ENCODE results near the gene VTCN1. TPM values are rescaled to one million over a fixed set of nuclear protein-coding genes. Genes with fewer than 3 reads are reported as not detected.

VTCN1 gene
- total and polyA plus RNA-seq, 2 of the 8 experiments (the other 6 are each of a cell fraction or from before 2014, with no cell fraction given) = 0.32 TPM; not detected in 1

DNA sequence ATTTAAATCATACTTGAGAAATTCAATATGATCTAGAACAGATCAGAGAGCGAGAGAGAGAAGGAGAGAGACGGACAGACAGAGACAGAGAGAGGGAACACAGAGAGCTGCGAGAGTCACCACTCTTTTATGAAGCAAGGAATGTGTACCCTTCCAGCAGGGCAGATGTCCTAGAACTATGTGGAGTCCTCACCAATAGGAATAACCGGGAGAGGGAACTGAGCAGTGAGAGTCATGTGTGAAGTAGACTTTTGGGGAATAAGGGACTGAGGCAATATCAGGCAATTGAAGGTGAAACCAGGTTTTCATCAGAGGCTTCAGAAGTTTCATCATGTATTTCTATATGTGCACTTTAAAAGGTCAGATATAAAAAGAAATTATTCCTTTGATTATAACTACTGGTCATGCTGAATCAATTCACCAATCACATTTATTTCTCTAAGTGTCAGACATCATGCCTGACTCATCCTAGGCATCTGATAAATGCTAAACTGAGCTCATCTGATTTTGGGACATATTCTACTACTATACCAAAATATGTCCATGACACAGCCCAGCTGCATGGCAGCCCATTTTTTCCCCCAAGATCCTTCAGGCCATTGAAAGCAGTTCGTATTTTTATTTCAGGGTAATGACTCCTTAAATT is 22.4 kb downstream of the VTCN1 start (continued):
- TF ChIP-seq, protein P1, sequence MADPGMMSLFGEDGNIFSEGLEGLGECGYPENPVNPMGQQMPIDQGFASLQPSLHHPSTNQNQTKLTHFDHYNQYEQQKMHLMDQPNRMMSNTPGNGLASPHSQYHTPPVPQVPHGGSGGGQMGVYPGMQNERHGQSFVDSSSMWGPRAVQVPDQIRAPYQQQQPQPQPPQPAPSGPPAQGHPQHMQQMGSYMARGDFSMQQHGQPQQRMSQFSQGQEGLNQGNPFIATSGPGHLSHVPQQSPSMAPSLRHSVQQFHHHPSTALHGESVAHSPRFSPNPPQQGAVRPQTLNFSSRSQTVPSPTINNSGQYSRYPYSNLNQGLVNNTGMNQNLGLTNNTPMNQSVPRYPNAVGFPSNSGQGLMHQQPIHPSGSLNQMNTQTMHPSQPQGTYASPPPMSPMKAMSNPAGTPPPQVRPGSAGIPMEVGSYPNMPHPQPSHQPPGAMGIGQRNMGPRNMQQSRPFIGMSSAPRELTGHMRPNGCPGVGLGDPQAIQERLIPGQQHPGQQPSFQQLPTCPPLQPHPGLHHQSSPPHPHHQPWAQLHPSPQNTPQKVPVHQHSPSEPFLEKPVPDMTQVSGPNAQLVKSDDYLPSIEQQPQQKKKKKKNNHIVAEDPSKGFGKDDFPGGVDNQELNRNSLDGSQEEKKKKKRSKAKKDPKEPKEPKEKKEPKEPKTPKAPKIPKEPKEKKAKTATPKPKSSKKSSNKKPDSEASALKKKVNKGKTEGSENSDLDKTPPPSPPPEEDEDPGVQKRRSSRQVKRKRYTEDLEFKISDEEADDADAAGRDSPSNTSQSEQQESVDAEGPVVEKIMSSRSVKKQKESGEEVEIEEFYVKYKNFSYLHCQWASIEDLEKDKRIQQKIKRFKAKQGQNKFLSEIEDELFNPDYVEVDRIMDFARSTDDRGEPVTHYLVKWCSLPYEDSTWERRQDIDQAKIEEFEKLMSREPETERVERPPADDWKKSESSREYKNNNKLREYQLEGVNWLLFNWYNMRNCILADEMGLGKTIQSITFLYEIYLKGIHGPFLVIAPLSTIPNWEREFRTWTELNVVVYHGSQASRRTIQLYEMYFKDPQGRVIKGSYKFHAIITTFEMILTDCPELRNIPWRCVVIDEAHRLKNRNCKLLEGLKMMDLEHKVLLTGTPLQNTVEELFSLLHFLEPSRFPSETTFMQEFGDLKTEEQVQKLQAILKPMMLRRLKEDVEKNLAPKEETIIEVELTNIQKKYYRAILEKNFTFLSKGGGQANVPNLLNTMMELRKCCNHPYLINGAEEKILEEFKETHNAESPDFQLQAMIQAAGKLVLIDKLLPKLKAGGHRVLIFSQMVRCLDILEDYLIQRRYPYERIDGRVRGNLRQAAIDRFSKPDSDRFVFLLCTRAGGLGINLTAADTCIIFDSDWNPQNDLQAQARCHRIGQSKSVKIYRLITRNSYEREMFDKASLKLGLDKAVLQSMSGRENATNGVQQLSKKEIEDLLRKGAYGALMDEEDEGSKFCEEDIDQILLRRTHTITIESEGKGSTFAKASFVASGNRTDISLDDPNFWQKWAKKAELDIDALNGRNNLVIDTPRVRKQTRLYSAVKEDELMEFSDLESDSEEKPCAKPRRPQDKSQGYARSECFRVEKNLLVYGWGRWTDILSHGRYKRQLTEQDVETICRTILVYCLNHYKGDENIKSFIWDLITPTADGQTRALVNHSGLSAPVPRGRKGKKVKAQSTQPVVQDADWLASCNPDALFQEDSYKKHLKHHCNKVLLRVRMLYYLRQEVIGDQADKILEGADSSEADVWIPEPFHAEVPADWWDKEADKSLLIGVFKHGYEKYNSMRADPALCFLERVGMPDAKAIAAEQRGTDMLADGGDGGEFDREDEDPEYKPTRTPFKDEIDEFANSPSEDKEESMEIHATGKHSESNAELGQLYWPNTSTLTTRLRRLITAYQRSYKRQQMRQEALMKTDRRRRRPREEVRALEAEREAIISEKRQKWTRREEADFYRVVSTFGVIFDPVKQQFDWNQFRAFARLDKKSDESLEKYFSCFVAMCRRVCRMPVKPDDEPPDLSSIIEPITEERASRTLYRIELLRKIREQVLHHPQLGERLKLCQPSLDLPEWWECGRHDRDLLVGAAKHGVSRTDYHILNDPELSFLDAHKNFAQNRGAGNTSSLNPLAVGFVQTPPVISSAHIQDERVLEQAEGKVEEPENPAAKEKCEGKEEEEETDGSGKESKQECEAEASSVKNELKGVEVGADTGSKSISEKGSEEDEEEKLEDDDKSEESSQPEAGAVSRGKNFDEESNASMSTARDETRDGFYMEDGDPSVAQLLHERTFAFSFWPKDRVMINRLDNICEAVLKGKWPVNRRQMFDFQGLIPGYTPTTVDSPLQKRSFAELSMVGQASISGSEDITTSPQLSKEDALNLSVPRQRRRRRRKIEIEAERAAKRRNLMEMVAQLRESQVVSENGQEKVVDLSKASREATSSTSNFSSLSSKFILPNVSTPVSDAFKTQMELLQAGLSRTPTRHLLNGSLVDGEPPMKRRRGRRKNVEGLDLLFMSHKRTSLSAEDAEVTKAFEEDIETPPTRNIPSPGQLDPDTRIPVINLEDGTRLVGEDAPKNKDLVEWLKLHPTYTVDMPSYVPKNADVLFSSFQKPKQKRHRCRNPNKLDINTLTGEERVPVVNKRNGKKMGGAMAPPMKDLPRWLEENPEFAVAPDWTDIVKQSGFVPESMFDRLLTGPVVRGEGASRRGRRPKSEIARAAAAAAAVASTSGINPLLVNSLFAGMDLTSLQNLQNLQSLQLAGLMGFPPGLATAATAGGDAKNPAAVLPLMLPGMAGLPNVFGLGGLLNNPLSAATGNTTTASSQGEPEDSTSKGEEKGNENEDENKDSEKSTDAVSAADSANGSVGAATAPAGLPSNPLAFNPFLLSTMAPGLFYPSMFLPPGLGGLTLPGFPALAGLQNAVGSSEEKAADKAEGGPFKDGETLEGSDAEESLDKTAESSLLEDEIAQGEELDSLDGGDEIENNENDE (IDR thresholded peaks at IDR 0.05; ENCODE audit: insufficient replicate concordance, low read length) = no peak
- TF ChIP-seq KDM1A (IDR thresholded peaks at IDR 0.05; ENCODE audit: borderline replicate concordance, low read length) (no peak), GTF2F1 (IDR thresholded peaks at IDR 0.05; ENCODE audit: borderline replicate concordance, low read depth, low read length) (no peak), ZNF274 (IDR thresholded peaks at IDR 0.05; ENCODE audit: borderline replicate concordance, extremely low read depth, low read length) (no peak), RBBP5 (IDR thresholded peaks at IDR 0.05; ENCODE audit: borderline replicate concordance, low read depth, low read length) (no peak), SAP30 (IDR thresholded peaks at IDR 0.05; ENCODE audit: insufficient read depth, insufficient replicate concordance, low read length) (no peak), BRCA1 (IDR thresholded peaks at IDR 0.05; ENCODE audit: low read depth, low read length) (no peak), EGR1 (IDR thresholded peaks at IDR 0.05; ENCODE audit: borderline replicate concordance, low read depth, low read length) (no peak), RXRA (IDR thresholded peaks at IDR 0.05; ENCODE audit: insufficient read depth, low read depth, low read length) (no peak), KDM4A (IDR thresholded peaks at IDR 0.05; ENCODE audit: low read depth, low read length, severe bottlenecking) (no peak)

All from H1 (cell line).